BE2C (cell line): ENCODE data around the gene TTC21B.

Experiments used
- DNase-seq: peaks from one replicate; pipeline ENCODE4 v3.0.0-alpha.2; 2020
- H3K27me3 ChIP-seq: fragments of 250-450 bp; sonication (Bioruptor Pico); 2 replicates; pipeline ENCODE4 v1.5.1; 2020; ENCODE audit warnings: mild to moderate bottlenecking
- H3K36me3 ChIP-seq: fragments of 250-450 bp; sonication (Bioruptor Pico); 2 replicates; pipeline ENCODE4 v1.5.1; 2020; ENCODE audit warnings: mild to moderate bottlenecking
- H3K4me1 ChIP-seq: fragments of 250-450 bp; sonication (Bioruptor Pico); 2 replicates; pipeline ENCODE4 v1.5.1; 2020
- H3K4me3 ChIP-seq: 2 replicates; pipeline ENCODE4 v1.5.1; 2011; ENCODE audit warnings: low read depth, low read length
- H3K9me3 ChIP-seq: fragments of 250-450 bp; sonication (Bioruptor Pico); 2 replicates; pipeline ENCODE4 v1.5.1; 2020
- CTCF ChIP-seq: IDR thresholded peaks from 2 replicates; pipeline ENCODE4 v1.5.1; 2012; ENCODE audit warnings: mild to moderate bottlenecking, low read depth, low read length

The TTC21B gene

GRCh38 chr2:165897726-165898125 lies 55.9 kb downstream of the TTC21B start:
- H3K36me3 ChIP-seq = no peaks in the 10 kb centered on the region
- DNase-seq = no peak
- H3K27me3 ChIP-seq = no peaks in the 10 kb centered on the region
- TF ChIP-seq CTCF = no peak
- H3K4me1 ChIP-seq = no peaks in the 10 kb centered on the region
- no peaks in the 10 kb centered on the region for H3K9me3 ChIP-seq
- H3K4me3 ChIP-seq = no peak overlapping the region

GRCh38 chr2:165897074-165897473 lies 56.5 kb downstream of the TTC21B start:
- H3K27me3 ChIP-seq = no peaks in the 10 kb centered on the region
- no peak overlapping the region for H3K4me3 ChIP-seq
- DNase-seq = no peak
- no peaks in the 10 kb centered on the region for H3K36me3 ChIP-seq
- H3K9me3 ChIP-seq = no peaks in the 10 kb centered on the region
- no peak for TF ChIP-seq CTCF
- no peaks in the 10 kb centered on the region for H3K4me1 ChIP-seq

GRCh38 chr2:165895974-165896373 lies 57.6 kb downstream of the TTC21B start:
- no peak for DNase-seq
- H3K4me3 ChIP-seq = no peak overlapping the region
- TF ChIP-seq CTCF = no peak
- no peaks in the 10 kb centered on the region for H3K36me3 ChIP-seq
- H3K9me3 ChIP-seq = no peaks in the 10 kb centered on the region
- no peaks in the 10 kb centered on the region for H3K27me3 ChIP-seq
- no peaks in the 10 kb centered on the region for H3K4me1 ChIP-seq

- Histone ChIP-seq H3K4me3 (no peak overlapping the region), H3K27me3 (no peaks in the 10 kb centered on the region), H3K9me3 (no peaks in the 10 kb centered on the region), H3K36me3 (no peaks in the 10 kb centered on the region), H3K4me1 (no peaks in the 10 kb centered on the region)
- TF ChIP-seq CTCF = no peak
- DNase-seq = no peak
Observed at GRCh38 chr2:165893556-165893955, 60.0 kb downstream of the TTC21B start.

- DNase-seq = no peak
- no peak for TF ChIP-seq CTCF
- Histone ChIP-seq H3K36me3 (no peaks in the 10 kb centered on the region), H3K9me3 (no peaks in the 10 kb centered on the region), H3K4me3 (no peak overlapping the region), H3K4me1 (no peaks in the 10 kb centered on the region), H3K27me3 (no peaks in the 10 kb centered on the region)
Observed at GRCh38 chr2:165892526-165892925, 61.0 kb downstream of the TTC21B start.

- Histone ChIP-seq H3K36me3 (no peaks in the 10 kb centered on the region), H3K9me3 (no peaks in the 10 kb centered on the region), H3K4me3 (no peak overlapping the region), H3K27me3 (no peaks in the 10 kb centered on the region), H3K4me1 (no peaks in the 10 kb centered on the region)
- no peak for DNase-seq
- no peak for TF ChIP-seq CTCF
Observed at GRCh38 chr2:165891943-165892342, 61.6 kb downstream of the TTC21B start.
